ENCODE data around the gene PRG3.

DNA sequence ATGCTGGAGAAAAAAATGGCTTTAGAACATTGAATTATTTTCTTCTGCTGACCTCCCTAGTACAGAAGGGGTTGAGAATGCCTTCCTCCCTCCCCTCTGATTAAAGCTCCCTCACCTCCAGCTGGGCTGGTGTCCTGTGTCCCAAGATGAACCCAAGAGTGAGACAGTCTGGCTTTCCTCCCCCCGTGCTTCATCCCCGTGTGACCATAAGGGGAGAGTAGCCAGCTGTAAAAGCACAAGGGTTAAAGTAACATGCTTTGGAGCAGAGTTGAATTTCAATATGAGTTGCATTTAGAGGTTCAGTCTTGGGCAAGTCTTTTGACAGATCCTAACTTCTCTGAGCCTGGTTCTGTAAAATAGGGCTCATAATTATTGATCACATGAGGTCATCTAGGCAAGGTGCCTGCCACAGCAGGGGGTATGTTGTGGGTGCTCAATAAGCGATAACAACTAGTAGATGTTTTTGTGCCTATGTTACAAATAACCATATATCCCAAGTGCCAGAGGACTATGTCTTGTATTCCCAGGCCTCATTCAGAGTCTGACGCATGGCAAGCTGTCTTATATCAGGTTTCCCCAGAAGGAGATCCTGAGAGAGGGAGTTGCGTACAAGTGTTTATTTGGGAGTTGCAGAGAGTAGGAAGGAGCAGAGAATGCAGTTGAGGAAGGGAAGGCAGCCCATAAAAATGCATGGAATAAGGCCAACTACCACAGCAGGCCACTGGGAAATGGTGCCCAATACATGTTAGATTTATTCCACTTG lies 5.4 kb upstream of the PRG3 start:
- TF ChIP-seq, protein P1, sequence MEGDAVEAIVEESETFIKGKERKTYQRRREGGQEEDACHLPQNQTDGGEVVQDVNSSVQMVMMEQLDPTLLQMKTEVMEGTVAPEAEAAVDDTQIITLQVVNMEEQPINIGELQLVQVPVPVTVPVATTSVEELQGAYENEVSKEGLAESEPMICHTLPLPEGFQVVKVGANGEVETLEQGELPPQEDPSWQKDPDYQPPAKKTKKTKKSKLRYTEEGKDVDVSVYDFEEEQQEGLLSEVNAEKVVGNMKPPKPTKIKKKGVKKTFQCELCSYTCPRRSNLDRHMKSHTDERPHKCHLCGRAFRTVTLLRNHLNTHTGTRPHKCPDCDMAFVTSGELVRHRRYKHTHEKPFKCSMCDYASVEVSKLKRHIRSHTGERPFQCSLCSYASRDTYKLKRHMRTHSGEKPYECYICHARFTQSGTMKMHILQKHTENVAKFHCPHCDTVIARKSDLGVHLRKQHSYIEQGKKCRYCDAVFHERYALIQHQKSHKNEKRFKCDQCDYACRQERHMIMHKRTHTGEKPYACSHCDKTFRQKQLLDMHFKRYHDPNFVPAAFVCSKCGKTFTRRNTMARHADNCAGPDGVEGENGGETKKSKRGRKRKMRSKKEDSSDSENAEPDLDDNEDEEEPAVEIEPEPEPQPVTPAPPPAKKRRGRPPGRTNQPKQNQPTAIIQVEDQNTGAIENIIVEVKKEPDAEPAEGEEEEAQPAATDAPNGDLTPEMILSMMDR (IDR thresholded peaks at IDR 0.05; ENCODE audit: insufficient read depth, low read length, poor library complexity, severe bottlenecking): no peak
- TF ChIP-seq EZH2phosphoT487 (conservative IDR thresholded peaks at IDR 0.05; ENCODE audit: low read length): no peak
